ENCODE measurements around the gene SUN5. TPM values are rescaled to one million over a fixed set of nuclear protein-coding genes. Genes with fewer than 3 reads are reported as not detected.

The SUN5 gene
- total RNA-seq, 4 donors from 2014 or later, result not detected

GRCh38 chr20:33022694-33023438, 18.6 kb upstream of the SUN5 start:
- Histone ChIP-seq H3K36me3 (no peaks in the 10 kb centered on the region), H3K4me3 (no peak overlapping the region), H3K4me1 (no peaks in the 10 kb centered on the region), H3K27ac (no peak overlapping the region), H3K9me3 (no peaks in the 10 kb centered on the region), H3K27me3 (no peaks in the 10 kb centered on the region)
- no peak for DNase-seq
- in situ Hi-C loops (cut with MboI; ENCODE audit: low pct_ligation_motif_present in 1 of 4, low pct_unique_long_range_greater_than_20kb in 1 of 4, low sequenced_read_pairs in 3 of 4), result no loop called here
- intact Hi-C loops (cut with DNase I; ENCODE audit: low total_unique reads), result no loop called here
- WGBS, 2 donors (ENCODE audit: low coverage in 1 of 2), result 20 to 67% methylated on average over 1 to 7 of the region's 7 CpGs
- TF ChIP-seq CTCF (IDR thresholded peaks at IDR 0.05) (no peak), POLR2A (IDR thresholded peaks at IDR 0.05) (no peak), EP300 (IDR thresholded peaks at IDR 0.05; ENCODE audit: low read depth) (no peak), POLR2AphosphoS5 (IDR thresholded peaks at IDR 0.05) (no peak)

GRCh38 chr20:33022289-33022688, 18.1 kb upstream of the SUN5 start:
- Histone ChIP-seq H3K36me3 (no peaks in the 10 kb centered on the region), H3K4me3 (no peak overlapping the region), H3K9me3 (no peaks in the 10 kb centered on the region), H3K4me1 (no peaks in the 10 kb centered on the region), H3K27me3 (no peaks in the 10 kb centered on the region), H3K27ac (no peak overlapping the region)
- DNase-seq, result no peak
- 60% methylated on average over 4 of the region's 4 CpGs; no CpG with 5 or more reads in 1 of the 2 donors for WGBS, 2 donors (ENCODE audit: low coverage in 1 of 2)
- intact Hi-C loops (cut with DNase I; ENCODE audit: low total_unique reads), result no loop called here
- in situ Hi-C loops (cut with MboI; ENCODE audit: low pct_ligation_motif_present in 1 of 4, low pct_unique_long_range_greater_than_20kb in 1 of 4, low sequenced_read_pairs in 3 of 4), result no loop called here
- no peak for TF ChIP-seq POLR2AphosphoS5 (IDR thresholded peaks at IDR 0.05)
- TF ChIP-seq CTCF (IDR thresholded peaks at IDR 0.05), result no peak

GRCh38 chr20:33021879-33022278, 17.6 kb upstream of the SUN5 start:
- intact Hi-C loops (cut with DNase I; ENCODE audit: low total_unique reads), result no loop called here
- TF ChIP-seq POLR2A (IDR thresholded peaks at IDR 0.05), result no peak
- no peak for DNase-seq
- no peaks in the 10 kb centered on the region for H3K9me3 ChIP-seq
- WGBS, 2 donors (ENCODE audit: low coverage in 1 of 2), result 58% methylated on average over 3 of the region's 3 CpGs; no CpG with 5 or more reads in 1 of the 2 donors
- H3K4me3 ChIP-seq, result no peak overlapping the region
- H3K4me1 ChIP-seq, result no peaks in the 10 kb centered on the region
- in situ Hi-C loops (cut with MboI; ENCODE audit: low pct_ligation_motif_present in 1 of 4, low pct_unique_long_range_greater_than_20kb in 1 of 4, low sequenced_read_pairs in 3 of 4), result no loop called here
- no peak overlapping the region for H3K27ac ChIP-seq
- H3K36me3 ChIP-seq, result no peaks in the 10 kb centered on the region
- no peaks in the 10 kb centered on the region for H3K27me3 ChIP-seq

- H3K4me1 ChIP-seq, result no peaks in the 10 kb centered on the region
- WGBS, 2 donors (ENCODE audit: low coverage in 1 of 2), result 84% methylated on average over 14 of the region's 18 CpGs; no CpG with 5 or more reads in 1 of the 2 donors
- H3K36me3 ChIP-seq, result no peaks in the 10 kb centered on the region
- in situ Hi-C loops (cut with MboI; ENCODE audit: low pct_ligation_motif_present in 1 of 4, low pct_unique_long_range_greater_than_20kb in 1 of 4, low sequenced_read_pairs in 3 of 4) (no loop called here), intact Hi-C loops (cut with DNase I; ENCODE audit: low total_unique reads) (no loop called here)
- no peaks in the 10 kb centered on the region for H3K9me3 ChIP-seq
- TF ChIP-seq CTCF (IDR thresholded peaks at IDR 0.05), result no peak
- no peak for TF ChIP-seq EP300 (IDR thresholded peaks at IDR 0.05; ENCODE audit: low read depth)
- no peak for TF ChIP-seq POLR2AphosphoS5 (IDR thresholded peaks at IDR 0.05)
- no peak overlapping the region for H3K4me3 ChIP-seq
- H3K27me3 ChIP-seq, result no peaks in the 10 kb centered on the region
- no peak overlapping the region for H3K27ac ChIP-seq
- DNase-seq, result no peak
These were observed 16.3 kb upstream of the SUN5 start for GRCh38 chr20:33020278-33021161.
